Memory B cell (primary cell): ENCODE data around the gene PANK1.
"Not testable (repeated sequence)": the region's sequence is repeated elsewhere in the genome, so short reads cannot be mapped to it uniquely, and the experiment has no call there.

Experiments
- ATAC-seq: fragments of 150-1000 bp; cut with Tn5 transposase; 2 replicates; pipeline ENCODE4 v1.10.0; 2021; ENCODE audit warnings: low read depth, mild to moderate bottlenecking, moderate library complexity
- DNase-seq, 2 donors: peaks; one replicate each; pipeline ENCODE4 v3.0.0; 2022; ENCODE audit warnings: low spot score in 2 of 2
- H3K27ac Mint-ChIP-seq: one replicate; pipeline ENCODE4 v1.8.0; 2022; ENCODE audit warnings: mild to moderate bottlenecking, moderate library complexity, mixed read lengths
- H3K27me3 Mint-ChIP-seq: one replicate; pipeline ENCODE4 v1.8.0; 2022; ENCODE audit warnings: mixed read lengths
- H3K36me3 Mint-ChIP-seq: one replicate; pipeline ENCODE4 v1.8.0; 2022; ENCODE audit warnings: mild to moderate bottlenecking, mixed read lengths
- H3K4me1 Mint-ChIP-seq: one replicate; pipeline ENCODE4 v1.8.0; 2022; ENCODE audit warnings: mixed read lengths
- H3K4me3 Mint-ChIP-seq: one replicate; pipeline ENCODE4 v1.8.0; 2022; ENCODE audit warnings: mild to moderate bottlenecking, moderate library complexity, mixed read lengths
- H3K9me3 Mint-ChIP-seq: one replicate; pipeline ENCODE4 v1.8.0; 2022; ENCODE audit warnings: mixed read lengths

The PANK1 gene

DNA sequence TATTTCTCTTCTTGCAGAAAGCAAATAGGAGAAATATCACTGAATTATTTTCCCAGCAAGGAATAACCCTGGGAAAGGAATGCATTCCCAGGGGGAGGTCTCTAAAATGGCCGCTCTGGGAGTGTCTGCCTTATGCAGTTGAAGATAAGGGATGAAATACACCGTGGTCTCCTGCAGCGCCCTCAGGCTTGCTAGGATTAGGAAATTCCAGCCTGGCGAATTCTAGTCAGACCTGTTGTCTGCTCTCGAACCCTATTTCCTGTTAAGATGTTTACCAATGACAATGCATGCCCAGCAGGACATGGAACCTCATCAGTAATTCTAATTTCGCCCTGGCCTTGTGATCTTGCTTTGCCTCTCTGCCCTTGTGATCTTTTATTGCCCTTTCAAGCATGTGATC is 24.7 kb downstream of the PANK1 start:
- not testable (repeated sequence) for H3K4me3 Mint-ChIP-seq, H3K9me3 Mint-ChIP-seq, H3K27ac Mint-ChIP-seq, ATAC-seq, H3K4me1 Mint-ChIP-seq, DNase-seq, H3K27me3 Mint-ChIP-seq, H3K36me3 Mint-ChIP-seq

- H3K27me3 Mint-ChIP-seq: no peaks in the 10 kb centered on the region
- H3K27ac Mint-ChIP-seq: no peak overlapping the region
- H3K4me1 Mint-ChIP-seq: no peaks in the 10 kb centered on the region
- DNase-seq (no peak), ATAC-seq (no peak)
- no peaks in the 10 kb centered on the region for H3K9me3 Mint-ChIP-seq
- H3K36me3 Mint-ChIP-seq: peaks cover 3% of the 10 kb centered on the region
- H3K4me3 Mint-ChIP-seq: no peak overlapping the region
Observed at GRCh38 chr10:89615824-89616223, 29.2 kb downstream of the PANK1 start.

DNA sequence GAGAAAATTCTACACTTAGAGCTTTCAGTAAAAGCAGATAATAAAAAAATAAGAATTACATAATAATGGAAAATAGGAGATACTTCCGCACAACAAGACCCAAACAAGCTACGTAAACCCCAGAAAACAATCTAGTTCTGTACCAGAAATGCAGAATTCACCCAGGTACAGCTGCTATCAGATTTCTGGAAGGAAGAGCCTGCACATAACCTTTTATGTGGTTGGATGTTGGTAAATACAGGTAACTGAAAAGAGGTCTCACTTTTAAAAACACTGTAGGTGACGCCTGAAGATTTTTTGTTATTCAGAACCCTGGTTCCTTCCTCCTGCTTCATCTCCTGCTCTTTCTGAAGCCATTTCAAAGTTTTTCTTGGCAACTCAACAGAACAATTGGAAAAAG is 29.9 kb downstream of the PANK1 start:
- no peak for ATAC-seq
- Mint-ChIP-seq H3K27ac (no peak overlapping the region), H3K4me1 (no peaks in the 10 kb centered on the region), H3K9me3 (no peaks in the 10 kb centered on the region), H3K4me3 (no peak overlapping the region), H3K27me3 (no peaks in the 10 kb centered on the region), H3K36me3 (no peaks in the 10 kb centered on the region)
- DNase-seq: no peak

DNA sequence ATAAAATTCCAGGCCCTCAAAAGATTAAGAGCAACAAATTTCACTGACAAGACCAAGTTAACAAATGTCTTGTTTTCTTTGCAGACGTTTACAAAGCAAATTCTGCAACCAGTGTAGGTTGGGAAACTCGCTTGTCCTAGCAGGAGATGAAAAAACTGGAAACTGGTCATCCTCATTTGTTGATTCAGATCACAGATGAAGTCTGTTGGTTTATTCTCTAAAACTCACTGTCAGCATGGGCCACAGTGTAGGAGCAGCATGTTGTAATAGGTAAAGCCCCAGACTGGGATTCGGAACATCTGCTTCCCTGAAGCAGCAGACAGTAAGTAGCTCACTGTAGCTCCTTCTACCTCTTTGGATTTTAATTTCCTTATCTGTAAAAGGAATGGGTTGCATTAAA is 31.5 kb downstream of the PANK1 start:
- H3K4me1 Mint-ChIP-seq: no peaks in the 10 kb centered on the region
- ATAC-seq (no peak), DNase-seq (no peak)
- no peak overlapping the region for H3K27ac Mint-ChIP-seq
- H3K27me3 Mint-ChIP-seq: no peaks in the 10 kb centered on the region
- no peak overlapping the region for H3K4me3 Mint-ChIP-seq
- peaks cover 8% of the 10 kb centered on the region for H3K36me3 Mint-ChIP-seq
- no peaks in the 10 kb centered on the region for H3K9me3 Mint-ChIP-seq

DNA sequence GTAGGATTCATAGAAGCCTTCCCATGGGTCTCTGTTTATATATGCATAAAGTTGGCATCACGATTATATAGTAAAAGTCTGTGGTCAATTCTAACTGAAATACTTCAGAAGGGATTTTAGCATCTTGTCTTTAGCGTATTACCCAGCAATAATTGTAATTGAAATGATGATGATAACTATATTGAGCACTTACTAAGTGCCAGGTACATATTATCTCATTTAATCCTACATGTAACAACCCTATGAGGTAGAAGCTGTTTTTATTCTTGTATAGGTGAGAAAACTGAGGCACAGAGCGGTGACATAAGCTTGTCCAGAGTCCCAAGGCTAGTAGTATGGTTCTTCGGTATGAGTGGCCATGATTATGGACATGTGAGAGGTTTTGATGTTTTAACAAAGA is 33.8 kb downstream of the PANK1 start:
- Mint-ChIP-seq H3K4me1 (no peaks in the 10 kb centered on the region), H3K27ac (no peak overlapping the region), H3K9me3 (no peaks in the 10 kb centered on the region), H3K36me3 (peaks cover 8% of the 10 kb centered on the region), H3K27me3 (no peaks in the 10 kb centered on the region), H3K4me3 (no peak overlapping the region)
- DNase-seq (no peak), ATAC-seq (no peak)

DNA sequence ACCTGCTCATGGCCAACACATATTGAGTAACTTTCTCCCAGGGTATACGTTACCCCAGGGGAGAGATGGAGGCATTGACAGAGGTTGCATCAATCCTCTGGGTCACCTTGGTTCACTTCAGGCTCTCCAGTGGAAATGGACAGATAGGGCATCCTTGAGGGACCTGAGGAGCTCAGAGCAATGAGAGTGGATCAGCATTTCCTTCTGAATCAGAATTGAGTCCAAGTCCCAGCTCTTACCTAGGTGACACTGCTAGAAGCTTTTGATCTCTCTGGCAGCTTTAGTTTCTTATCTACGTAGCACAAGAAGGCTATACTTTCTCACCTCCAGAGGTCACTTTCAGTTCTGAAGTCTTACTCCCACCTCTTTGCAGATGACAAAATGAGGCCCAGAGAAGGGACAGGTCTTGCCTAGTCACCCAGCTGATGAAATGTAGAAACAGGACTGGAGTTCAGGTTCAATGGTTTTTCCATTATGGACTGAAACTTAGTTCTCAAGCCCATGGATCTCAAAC is 35.2 kb downstream of the PANK1 start:
- ATAC-seq (no peak), DNase-seq (no peak)
- Mint-ChIP-seq H3K27ac (no peak overlapping the region), H3K27me3 (no peaks in the 10 kb centered on the region), H3K9me3 (no peaks in the 10 kb centered on the region), H3K4me1 (no peaks in the 10 kb centered on the region), H3K36me3 (peaks cover 12% of the 10 kb centered on the region), H3K4me3 (no peak overlapping the region)

GRCh38 chr10:89604200-89604599 is 40.8 kb downstream of the PANK1 start:
- H3K27ac Mint-ChIP-seq: no peak overlapping the region
- no peak for ATAC-seq
- no peak overlapping the region for H3K4me3 Mint-ChIP-seq
- peaks cover 6% of the 10 kb centered on the region for H3K36me3 Mint-ChIP-seq
- no peaks in the 10 kb centered on the region for H3K27me3 Mint-ChIP-seq
- no peaks in the 10 kb centered on the region for H3K9me3 Mint-ChIP-seq
- no peaks in the 10 kb centered on the region for H3K4me1 Mint-ChIP-seq
- DNase-seq: no peak

- Mint-ChIP-seq H3K27me3 (no peaks in the 10 kb centered on the region), H3K4me3 (no peak overlapping the region), H3K9me3 (no peaks in the 10 kb centered on the region), H3K4me1 (no peaks in the 10 kb centered on the region), H3K27ac (no peak overlapping the region), H3K36me3 (peaks cover 3% of the 10 kb centered on the region)
- no peak for ATAC-seq
- no peak for DNase-seq
Observed at GRCh38 chr10:89602919-89603318, 42.1 kb downstream of the PANK1 start.

DNA sequence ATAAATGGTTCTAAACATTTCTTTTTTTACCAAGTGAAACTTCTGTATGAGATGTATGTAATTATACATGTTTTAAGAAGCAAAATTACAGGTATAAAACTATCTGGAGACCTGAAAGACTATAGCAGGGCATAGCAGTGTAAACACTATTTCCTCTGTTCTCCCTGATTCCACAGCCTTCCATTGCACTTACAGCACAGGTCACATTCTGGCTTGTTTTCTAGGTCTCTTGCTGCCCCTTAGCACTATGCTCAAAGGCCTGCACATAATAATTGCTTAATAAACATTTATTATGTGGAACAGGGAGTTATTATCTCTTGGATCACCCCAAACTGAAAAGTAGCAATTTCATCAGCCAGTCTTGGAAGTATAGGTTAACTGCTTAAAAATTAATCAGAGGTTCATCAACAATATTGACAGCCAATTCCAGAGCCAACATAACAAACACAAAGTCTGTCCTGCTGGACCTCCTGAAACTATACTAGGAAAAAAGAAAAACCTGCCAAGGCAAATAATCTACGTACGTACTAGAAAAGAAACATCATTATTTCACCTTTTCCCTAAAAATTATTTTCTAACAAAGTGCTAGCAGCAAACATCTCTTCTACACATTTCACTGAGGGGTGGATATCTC is 43.2 kb downstream of the PANK1 start:
- Mint-ChIP-seq H3K4me1 (no peaks in the 10 kb centered on the region), H3K27ac (no peak overlapping the region)
- ATAC-seq: no peak

GRCh38 chr10:89600041-89600440 is 45.0 kb downstream of the PANK1 start:
- ATAC-seq: no peak
- no peak for DNase-seq
- H3K4me1 Mint-ChIP-seq: no peaks in the 10 kb centered on the region
- H3K9me3 Mint-ChIP-seq: no peaks in the 10 kb centered on the region
- H3K27ac Mint-ChIP-seq: no peak overlapping the region
- H3K36me3 Mint-ChIP-seq: no peaks in the 10 kb centered on the region
- no peak overlapping the region for H3K4me3 Mint-ChIP-seq
- no peaks in the 10 kb centered on the region for H3K27me3 Mint-ChIP-seq

More for the DNA sequence above, 43.2 kb downstream of the PANK1 start:
- no peaks in the 10 kb centered on the region for H3K27me3 Mint-ChIP-seq
- H3K36me3 Mint-ChIP-seq: peaks cover 3% of the 10 kb centered on the region
- no peak for DNase-seq
- H3K9me3 Mint-ChIP-seq: no peaks in the 10 kb centered on the region
- no peak overlapping the region for H3K4me3 Mint-ChIP-seq

DNA sequence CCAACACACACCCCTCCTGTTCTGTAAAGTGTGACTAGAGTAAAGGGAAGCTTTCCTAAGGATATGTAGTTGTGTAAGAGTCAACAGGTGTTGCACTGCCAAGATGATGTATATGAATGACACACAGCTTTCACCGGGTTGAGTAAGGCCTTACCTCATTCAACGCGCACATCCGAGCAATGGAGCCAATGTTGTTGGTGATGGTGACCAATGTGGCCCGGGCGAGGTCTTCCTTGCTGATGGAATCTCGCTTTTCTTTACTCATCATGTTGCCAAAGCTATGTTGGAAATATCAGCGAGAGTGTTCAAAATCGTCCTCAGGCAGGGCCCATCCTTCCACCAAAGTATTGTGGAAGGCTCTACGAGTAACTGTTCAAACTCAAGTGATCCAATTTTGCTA is 52.0 kb downstream of the PANK1 start:
- no peaks in the 10 kb centered on the region for H3K27me3 Mint-ChIP-seq
- H3K4me3 Mint-ChIP-seq: no peak overlapping the region
- DNase-seq: no peak
- peaks cover 4% of the 10 kb centered on the region for H3K36me3 Mint-ChIP-seq
- H3K4me1 Mint-ChIP-seq: no peaks in the 10 kb centered on the region
- ATAC-seq: no peak
- no peaks in the 10 kb centered on the region for H3K9me3 Mint-ChIP-seq
- no peak overlapping the region for H3K27ac Mint-ChIP-seq

DNA sequence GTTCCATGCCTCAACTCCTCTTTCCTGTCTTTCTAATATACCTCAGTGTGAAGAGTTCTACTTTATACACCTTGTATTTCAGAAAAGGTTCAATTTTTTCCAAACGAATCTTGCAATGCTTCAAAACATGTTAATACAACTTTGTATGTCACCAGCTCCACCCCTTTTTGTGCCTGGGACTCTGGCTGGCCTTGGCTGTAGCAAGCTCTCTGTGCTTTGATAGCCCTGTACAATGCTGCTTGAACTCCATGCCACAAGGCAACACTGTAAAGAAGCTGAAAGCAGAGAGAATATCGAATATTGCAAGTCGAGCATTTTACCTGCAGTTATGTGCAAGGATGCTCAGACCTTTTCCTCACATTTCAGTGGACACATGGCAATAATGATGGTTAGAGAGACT is 52.5 kb downstream of the PANK1 start:
- Mint-ChIP-seq H3K4me3 (no peak overlapping the region), H3K27ac (no peak overlapping the region), H3K27me3 (no peaks in the 10 kb centered on the region), H3K4me1 (no peaks in the 10 kb centered on the region), H3K9me3 (no peaks in the 10 kb centered on the region), H3K36me3 (peaks cover 6% of the 10 kb centered on the region)
- DNase-seq (no peak), ATAC-seq (no peak)

GRCh38 chr10:89591796-89592271 is 53.2 kb downstream of the PANK1 start:
- ATAC-seq (no peak), DNase-seq (no peak)
- H3K36me3 Mint-ChIP-seq: peaks cover 6% of the 10 kb centered on the region
- H3K4me1 Mint-ChIP-seq: no peaks in the 10 kb centered on the region
- H3K9me3 Mint-ChIP-seq: no peaks in the 10 kb centered on the region
- no peaks in the 10 kb centered on the region for H3K27me3 Mint-ChIP-seq
- no peak overlapping the region for H3K4me3 Mint-ChIP-seq
- no peak overlapping the region for H3K27ac Mint-ChIP-seq

DNA sequence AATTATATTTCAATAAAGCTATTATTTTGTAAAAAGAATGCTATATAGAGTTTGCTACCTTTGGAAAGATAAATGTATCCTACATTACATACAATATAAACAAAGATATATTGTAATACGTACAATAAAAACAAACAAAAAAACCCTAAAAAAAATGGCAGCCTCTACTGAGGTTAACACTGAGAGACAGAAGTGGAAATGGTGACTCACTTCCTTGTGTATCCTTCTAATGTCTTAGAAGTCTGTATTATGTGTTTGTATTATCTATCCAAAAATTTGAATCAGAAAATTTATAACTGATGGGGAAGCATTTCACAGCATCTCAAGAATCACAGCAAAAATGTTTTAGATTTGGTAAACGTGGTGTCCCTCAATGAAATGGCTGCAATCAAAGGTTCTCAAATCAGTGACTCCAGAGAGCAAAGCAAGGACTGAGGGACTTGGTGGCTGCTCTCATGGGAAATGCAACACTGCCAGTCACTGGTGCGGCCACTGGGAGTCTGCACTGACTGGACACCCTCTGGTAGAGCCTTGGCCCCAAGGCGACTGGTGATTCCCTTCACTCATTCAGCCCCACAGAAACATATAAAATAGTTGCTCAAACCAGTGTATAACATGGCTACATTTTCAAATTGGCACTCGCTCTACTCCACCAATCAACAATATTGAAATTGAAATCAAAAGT is 53.8 kb downstream of the PANK1 start:
- Mint-ChIP-seq H3K9me3 (no peaks in the 10 kb centered on the region), H3K4me3 (no peak overlapping the region), H3K4me1 (no peaks in the 10 kb centered on the region), H3K27ac (no peak overlapping the region), H3K27me3 (no peaks in the 10 kb centered on the region), H3K36me3 (peaks cover 6% of the 10 kb centered on the region)
- DNase-seq: no peak
- no peak for ATAC-seq

- H3K9me3 Mint-ChIP-seq: no peaks in the 10 kb centered on the region
- no peak overlapping the region for H3K27ac Mint-ChIP-seq
- H3K4me1 Mint-ChIP-seq: no peaks in the 10 kb centered on the region
- no peak overlapping the region for H3K4me3 Mint-ChIP-seq
- no peak for ATAC-seq
- H3K27me3 Mint-ChIP-seq: no peaks in the 10 kb centered on the region
- DNase-seq: no peak
- peaks cover 6% of the 10 kb centered on the region for H3K36me3 Mint-ChIP-seq
Observed at GRCh38 chr10:89590326-89590725, 54.7 kb downstream of the PANK1 start.
